Measurements from ENCODE around the gene PSME2. TPM values are rescaled to one million over a fixed set of nuclear protein-coding genes. Genes with fewer than 3 reads are reported as not detected.
A peak's percentile ranks its signal among the peaks of the same experiment; 100 is the strongest.
"Not testable (repeated sequence)": the region's sequence is repeated elsewhere in the genome, so short reads cannot be mapped to it uniquely, and the experiment has no call there.

Gene PSME2
- total RNA-seq, 1 experiment from 2014 or later, result 245 TPM

GRCh38 chr14:24114532-24115421 lies 31.6 kb downstream of the PSME2 start, which contains the start of the genes DCAF11 and NRL:
DCAF11 (plus strand) TSS chr14:24114777; CDS start chr14:24115595, 818 bp downstream.
NRL (minus strand) TSS chr14:24114949; CDS start chr14:24082848, 32,101 bp downstream.
- DNase-seq (ENCODE audit: low read depth), result peak; percentile 100

DNA sequence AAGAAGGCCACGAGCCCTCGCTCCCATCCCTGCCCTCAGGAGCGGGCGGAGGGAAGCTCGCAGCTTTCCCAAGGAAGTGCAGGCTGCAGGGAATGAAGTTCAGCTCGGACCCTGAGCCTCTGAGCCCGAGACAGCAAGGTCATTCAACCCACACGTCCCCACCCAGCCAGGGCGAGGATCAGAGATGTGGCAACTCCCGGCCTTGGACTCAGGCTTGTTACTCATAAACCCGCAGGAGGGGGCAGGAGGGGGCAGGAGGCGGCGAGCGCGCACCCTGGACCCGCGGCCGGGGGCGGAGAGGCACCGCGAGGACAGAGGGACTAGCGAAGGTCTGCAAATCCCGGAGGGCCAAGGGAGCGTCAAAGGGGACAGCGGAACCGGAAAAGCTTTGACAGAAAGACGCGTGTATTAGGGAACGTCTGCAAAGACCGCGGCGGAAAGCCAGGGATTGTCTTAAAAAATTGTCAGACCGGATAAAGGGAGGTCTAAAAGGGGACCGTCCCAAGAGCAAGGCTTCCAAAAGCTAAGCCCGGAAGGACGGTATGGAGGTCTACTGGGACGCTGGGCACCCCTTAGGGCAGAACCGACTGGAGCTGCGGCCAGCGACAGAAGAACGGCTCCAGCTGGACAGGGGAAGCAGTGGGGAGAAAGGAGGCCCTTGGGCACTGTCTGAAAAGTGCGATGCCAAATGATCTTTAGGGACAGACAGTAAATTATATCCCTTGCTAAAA lies 32.4 kb downstream of the PSME2 start:
- DNase-seq (ENCODE audit: low read depth), result peak; percentile 94

- DNase-seq (ENCODE audit: low read depth), result no peak
Measured at GRCh38 chr14:24113379-24113800, 33.0 kb downstream of the PSME2 start.

DNA sequence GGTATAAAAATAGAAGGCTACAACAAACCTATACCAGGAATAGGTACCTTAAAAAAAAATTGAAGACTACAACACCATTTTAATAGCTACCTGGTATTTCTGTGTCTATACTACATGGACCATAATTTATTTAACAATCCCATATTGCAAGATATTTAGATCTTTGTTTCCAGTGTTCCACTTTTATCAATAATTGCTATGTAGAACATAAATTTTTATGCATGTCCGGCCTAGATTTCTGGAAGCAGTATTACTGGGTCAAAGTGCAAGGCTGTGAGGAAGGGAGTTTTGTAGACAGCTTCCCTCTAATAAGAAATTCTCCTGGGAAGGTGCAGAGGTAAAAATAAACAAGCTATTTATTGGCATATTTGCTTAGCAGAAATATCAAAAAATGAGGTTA lies 35.9 kb downstream of the PSME2 start:
- DNase-seq (ENCODE audit: low read depth), result no peak

DNA sequence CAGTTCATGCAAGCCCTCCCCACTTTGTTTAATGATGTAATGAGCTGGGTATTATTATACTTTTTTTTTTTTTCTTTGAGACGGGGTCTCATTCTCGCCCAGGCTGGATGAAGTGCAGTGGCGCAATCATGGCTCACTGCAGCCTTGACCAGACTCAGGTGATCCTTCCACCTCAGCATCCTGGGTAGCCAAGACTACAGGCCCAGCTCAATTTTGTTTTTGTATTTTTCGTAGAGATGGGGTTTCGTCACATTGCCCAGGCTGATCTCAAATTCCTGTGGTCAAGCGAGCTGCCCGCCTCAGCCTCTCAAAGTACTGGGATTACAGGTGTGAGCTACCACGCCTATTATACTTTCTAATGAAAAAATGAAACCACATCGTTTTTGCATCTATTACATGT lies 36.4 kb downstream of the PSME2 start:
- DNase-seq (ENCODE audit: low read depth), result no peak

- DNase-seq (ENCODE audit: low read depth), result no peak
Measured at GRCh38 chr14:24108336-24108874, 38.0 kb downstream of the PSME2 start.

DNA sequence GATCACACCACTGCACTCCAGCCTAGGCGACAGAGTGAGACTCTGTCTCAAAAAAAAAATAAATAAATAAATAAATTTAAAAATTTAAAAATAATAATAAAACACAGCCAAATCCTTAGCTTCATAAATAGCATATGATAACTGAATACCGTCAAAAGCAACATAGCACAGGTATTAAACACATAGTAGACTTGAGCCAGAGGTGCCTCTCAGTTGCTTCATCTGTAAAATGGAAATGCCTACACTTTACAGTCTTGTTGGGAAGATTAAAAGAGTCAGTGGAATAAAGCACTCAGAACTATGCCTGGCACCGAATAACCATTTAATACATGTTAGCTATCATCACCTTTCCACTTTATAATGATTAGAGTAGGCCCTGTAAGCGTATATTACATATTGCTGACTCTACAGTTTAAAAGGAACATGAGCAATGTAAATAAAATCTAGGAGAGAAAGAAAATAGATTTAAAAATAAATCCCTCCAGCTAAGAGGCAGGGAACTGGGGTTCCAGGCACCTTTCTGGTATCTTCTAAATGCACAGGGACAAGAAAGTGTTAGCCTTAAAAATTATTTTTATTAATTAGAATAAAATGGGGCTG lies 39.6 kb downstream of the PSME2 start:
- no peak for DNase-seq (ENCODE audit: low read depth)

DNA sequence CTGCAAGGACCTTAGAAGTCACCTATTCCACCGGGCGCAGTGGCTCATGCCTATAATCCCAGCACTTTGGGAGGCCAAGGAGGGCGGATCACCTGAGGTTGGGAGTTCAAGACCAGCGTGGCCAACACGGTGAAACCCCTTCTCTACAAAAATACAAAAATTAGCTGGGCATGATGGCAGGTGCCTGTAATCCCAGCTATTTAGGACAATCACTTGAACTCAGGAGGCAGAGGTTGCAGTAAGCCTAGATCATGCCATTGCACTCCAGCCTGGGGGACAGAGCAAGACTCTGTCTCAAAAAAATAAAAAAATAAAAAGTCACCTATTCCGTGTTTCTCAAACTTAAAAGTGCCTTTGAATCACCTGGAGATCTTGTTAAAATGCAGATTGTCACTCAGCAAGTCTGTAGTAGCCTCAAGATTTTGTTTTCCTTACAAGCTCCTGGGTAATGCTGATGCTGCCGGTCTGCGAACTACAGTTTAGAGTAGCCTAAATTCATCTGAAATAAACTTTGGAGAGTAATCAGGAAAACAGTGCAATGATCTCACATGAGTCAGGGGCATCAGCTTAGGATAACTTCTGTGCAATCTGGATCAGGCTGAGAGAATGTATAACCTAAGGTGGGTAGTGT lies 40.7 kb downstream of the PSME2 start:
- DNase-seq (ENCODE audit: low read depth), result not testable (repeated sequence)

GRCh38 chr14:24103451-24103850 lies 43.0 kb downstream of the PSME2 start:
- no peak for DNase-seq (ENCODE audit: low read depth)

DNA sequence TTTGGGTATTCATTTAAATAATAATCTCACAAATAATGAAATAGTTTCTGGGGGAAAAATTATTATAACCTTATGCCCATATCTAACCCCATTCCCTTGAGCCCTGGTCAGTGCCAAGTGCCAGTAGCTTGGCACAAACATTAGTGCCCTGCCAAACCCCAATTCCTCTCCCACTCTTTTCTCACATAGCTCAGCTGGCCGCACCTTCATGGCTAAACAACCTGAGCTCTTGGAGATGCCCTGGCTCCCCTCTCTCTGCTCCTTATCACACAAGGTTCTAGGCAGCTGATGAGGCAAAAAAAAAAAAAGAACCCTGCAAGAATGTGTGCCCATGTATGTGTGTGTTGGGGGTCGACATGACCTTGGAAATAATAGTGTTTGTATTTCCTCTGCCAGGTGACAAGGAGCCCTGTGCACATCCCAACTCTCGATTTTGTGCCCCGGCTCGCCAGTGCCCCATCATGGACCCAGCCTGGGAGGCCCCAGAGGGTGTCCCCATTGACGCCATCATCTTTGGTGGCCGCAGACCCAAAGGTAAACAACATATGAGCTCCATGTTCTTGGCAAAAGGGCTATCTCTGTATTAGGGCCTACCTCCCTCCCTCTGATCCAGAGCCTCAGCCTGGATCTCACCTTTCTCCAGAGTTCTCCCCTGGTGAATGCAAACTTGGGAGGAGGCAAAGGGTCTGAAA lies 43.9 kb downstream of the PSME2 start:
- no peak for DNase-seq (ENCODE audit: low read depth)

GRCh38 chr14:24100982-24101494 lies 45.4 kb downstream of the PSME2 start:
- DNase-seq (ENCODE audit: low read depth), result no peak

DNA sequence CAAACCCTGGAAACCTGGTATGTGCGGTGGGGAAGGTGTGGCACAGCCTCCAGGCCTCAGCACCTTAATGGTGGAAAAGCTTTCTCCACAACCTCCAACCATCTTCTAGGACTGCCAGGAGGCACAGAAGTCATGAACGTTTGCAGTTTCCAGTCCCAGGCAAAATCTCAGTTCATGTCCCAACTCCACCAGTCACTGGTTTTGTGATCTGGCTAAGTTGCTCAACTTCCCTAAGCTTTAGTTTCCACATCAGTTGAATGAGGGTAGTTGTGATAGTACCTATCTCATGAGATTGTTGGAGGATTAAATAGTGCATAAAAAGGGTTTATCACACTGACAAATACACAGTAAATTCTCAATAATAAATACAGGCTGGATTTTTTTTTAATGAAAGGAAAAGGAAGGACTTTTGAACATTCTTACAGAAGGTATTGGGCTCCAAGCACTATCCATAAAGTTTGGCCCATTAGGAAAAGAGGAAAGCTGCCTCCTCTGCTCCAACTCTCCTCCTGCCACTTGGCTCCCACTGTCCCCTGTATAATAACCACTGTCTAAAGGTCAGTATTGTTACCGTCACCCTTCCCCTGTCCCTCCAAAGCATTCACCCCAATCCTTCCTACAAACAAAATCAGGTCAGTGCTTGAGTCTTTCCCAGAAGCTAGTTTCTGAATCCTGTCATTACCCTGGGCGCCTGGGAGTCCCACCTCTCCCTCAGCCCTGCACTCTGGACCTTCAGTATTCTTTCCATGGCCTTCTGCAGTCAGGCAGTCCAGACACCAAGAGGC lies 46.0 kb downstream of the PSME2 start:
- no peak for DNase-seq (ENCODE audit: low read depth)

DNA sequence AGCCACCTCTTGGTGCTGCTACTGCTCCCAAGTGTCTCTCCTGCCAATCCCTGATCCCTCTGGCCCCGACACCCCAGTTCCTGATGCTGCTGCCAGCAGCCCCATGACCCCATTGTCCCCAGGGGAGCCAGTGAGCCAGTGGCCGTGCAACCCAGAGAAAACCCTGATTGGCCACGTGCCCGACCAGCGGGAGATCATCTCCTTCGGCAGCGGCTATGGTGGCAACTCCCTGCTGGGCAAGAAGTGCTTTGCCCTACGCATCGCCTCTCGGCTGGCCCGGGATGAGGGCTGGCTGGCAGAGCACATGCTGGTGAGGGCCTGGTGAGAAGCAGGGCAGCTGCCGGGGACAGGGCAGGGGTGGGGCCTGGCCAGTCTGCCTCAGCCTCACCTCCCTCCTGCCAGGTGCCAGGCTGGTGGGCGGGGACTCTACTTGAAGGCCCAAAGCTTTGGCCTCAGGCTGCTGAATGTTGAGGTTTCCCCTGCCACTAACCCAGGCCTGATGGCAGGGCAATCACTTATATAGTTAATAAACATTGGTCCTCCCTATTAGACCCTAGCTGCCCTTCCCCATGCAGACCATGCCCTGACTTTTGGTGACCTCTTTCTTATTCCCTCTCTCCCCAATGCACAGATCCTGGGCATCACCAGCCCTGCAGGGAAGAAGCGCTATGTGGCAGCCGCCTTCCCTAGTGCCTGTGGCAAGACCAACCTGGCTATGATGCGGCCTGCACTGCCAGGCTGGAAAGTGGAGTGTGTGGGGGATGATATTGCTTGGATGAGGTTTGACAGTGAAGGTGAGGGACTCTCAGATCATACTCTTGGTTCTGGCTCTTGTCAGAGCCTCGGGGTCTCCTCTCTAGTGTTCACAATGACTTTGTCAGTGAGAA lies 47.2 kb downstream of the PSME2 start:
- no peak for DNase-seq (ENCODE audit: low read depth)

DNA sequence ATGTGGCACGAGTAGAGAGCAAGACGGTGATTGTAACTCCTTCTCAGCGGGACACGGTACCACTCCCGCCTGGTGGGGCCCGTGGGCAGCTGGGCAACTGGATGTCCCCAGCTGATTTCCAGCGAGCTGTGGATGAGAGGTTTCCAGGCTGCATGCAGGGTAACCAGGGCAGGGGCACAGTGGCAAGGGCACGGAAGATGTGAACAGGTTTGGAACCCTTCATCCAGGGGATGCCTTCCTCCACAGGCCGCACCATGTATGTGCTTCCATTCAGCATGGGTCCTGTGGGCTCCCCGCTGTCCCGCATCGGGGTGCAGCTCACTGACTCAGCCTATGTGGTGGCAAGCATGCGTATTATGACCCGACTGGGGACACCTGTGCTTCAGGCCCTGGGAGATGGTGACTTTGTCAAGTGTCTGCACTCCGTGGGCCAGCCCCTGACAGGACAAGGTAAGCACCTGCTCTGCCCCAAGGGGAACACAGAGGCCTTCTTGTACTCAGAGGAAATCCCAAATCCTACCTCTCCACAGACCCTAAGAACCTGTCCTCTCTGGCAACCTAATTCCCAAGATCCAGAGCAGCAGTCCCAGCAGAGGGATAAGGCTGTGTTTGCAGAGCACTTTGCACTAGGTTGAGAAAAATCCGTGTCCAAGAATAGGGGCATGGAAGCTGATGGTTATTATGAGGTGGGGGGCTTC lies 48.0 kb downstream of the PSME2 start:
- DNase-seq (ENCODE audit: low read depth), result no peak

- DNase-seq (ENCODE audit: low read depth), result no peak
Measured at GRCh38 chr14:24096545-24097181, 49.7 kb downstream of the PSME2 start.

- peak; percentile 69 for DNase-seq (ENCODE audit: low read depth)
Measured at GRCh38 chr14:24095271-24096068, 50.9 kb downstream of the PSME2 start.

- DNase-seq (ENCODE audit: low read depth), result peak; percentile 49
Measured at GRCh38 chr14:24094841-24095270, 51.6 kb downstream of the PSME2 start.
